Measurements from ENCODE around the gene VILL. TPM values are rescaled to one million over a fixed set of nuclear protein-coding genes. Genes with fewer than 3 reads are reported as not detected.

Gene VILL
- polyA plus RNA-seq, 1 experiment, result 8.8 TPM

- CTCF ChIA-PET, result interaction anchor here (1.1 to 2.6 kb wide), 3 partner anchors 10 to 101 kb away, joined by 6 to 18 read pairs (median 7); no protein-coding TSS in a partner anchor
These were observed 33.7 kb upstream of the VILL start for GRCh38 chr3:37956723-37957538.

GRCh38 chr3:37957539-37957936, 33.0 kb upstream of the VILL start:
- H3K36me3 ChIP-seq (ENCODE audit: control insufficient read depth, insufficient read depth, low read length), result peaks cover 2% of the 10 kb centered on the region
- H3K4me3 ChIP-seq (ENCODE audit: low read depth, low read length), result no peak overlapping the region
- TF ChIP-seq, protein P1, sequence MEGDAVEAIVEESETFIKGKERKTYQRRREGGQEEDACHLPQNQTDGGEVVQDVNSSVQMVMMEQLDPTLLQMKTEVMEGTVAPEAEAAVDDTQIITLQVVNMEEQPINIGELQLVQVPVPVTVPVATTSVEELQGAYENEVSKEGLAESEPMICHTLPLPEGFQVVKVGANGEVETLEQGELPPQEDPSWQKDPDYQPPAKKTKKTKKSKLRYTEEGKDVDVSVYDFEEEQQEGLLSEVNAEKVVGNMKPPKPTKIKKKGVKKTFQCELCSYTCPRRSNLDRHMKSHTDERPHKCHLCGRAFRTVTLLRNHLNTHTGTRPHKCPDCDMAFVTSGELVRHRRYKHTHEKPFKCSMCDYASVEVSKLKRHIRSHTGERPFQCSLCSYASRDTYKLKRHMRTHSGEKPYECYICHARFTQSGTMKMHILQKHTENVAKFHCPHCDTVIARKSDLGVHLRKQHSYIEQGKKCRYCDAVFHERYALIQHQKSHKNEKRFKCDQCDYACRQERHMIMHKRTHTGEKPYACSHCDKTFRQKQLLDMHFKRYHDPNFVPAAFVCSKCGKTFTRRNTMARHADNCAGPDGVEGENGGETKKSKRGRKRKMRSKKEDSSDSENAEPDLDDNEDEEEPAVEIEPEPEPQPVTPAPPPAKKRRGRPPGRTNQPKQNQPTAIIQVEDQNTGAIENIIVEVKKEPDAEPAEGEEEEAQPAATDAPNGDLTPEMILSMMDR (IDR thresholded peaks at IDR 0.05; ENCODE audit: insufficient read depth, low read depth, low read length), result no peak
- CTCF ChIA-PET, result interaction anchor here (1.1 to 2.6 kb wide), 2 partner anchors 9 to 102 kb away, joined by 7 to 18 read pairs; no protein-coding TSS in a partner anchor
- no peaks in the 10 kb centered on the region for H3K27me3 ChIP-seq (ENCODE audit: control insufficient read depth, insufficient read depth, low read length)
- DNase-seq (ENCODE audit: low read depth), result no peak
- POLR2A ChIA-PET, result no interaction called here

More at GRCh38 chr3:37956723-37957538, 33.7 kb upstream of the VILL start:
- DNase-seq (ENCODE audit: low read depth), result no peak
- H3K36me3 ChIP-seq (ENCODE audit: control insufficient read depth, insufficient read depth, low read length), result peaks cover 2% of the 10 kb centered on the region
- H3K27me3 ChIP-seq (ENCODE audit: control insufficient read depth, insufficient read depth, low read length), result no peaks in the 10 kb centered on the region
- POLR2A ChIA-PET, result no interaction called here
- H3K4me3 ChIP-seq (ENCODE audit: low read depth, low read length), result no peak overlapping the region
- TF ChIP-seq, protein P1 (IDR thresholded peaks at IDR 0.05; ENCODE audit: insufficient read depth, low read depth, low read length), result no peak

DNA sequence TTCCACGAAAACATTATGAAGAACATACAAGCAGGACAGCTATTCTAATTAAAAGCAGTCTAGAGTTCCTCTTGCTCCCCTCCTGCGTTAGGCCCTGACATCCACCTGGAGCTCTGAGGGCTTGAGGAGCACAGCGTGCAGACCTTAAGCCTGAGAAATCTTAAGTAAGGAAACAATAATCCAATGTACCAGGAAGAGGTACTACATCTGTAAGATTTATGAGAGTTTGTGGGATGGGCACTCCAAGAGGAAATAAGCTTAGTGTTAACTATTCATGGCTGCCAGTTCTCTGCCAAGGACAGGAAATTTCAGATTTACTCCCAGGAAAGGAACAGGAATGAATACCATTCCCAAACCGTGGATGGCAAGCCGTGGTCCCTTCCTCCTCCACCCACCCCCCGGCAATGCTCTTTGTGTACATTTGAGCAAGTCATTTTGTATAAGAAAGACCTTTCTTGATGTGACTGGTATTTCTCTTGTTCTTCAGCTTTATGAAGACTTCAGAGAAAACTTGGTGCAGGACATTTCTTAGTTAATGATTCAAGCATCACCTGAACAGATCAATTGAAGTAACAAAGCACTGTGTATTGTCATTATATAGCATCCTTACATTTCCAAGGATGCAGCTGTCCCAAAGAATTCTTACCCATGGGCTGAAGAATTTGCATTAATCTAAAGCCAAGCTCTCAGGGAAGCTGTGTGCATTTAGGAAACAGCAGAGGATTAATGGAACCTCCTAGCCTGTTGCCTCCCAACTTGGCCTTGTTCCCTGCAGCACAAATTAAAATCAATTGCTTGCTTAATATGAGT, 28.8 kb upstream of the VILL start:
- H3K36me3 ChIP-seq (ENCODE audit: control insufficient read depth, insufficient read depth, low read length), result no peaks in the 10 kb centered on the region
- no peak overlapping the region for H3K4me3 ChIP-seq (ENCODE audit: low read depth, low read length)
- POLR2A ChIA-PET, result interaction anchor here (0.5 kb wide), 1 partner anchor 76 kb away, joined by 4 read pairs; no protein-coding TSS in a partner anchor
- H3K27me3 ChIP-seq (ENCODE audit: control insufficient read depth, insufficient read depth, low read length), result no peaks in the 10 kb centered on the region
- CTCF ChIA-PET, result interaction anchor here (0.6 to 3.2 kb wide), 4 partner anchors 8 to 35 kb away, joined by 3 to 14 read pairs (median 3); no protein-coding TSS in a partner anchor
- DNase-seq (ENCODE audit: low read depth), result no peak
- TF ChIP-seq, protein P1 (IDR thresholded peaks at IDR 0.05; ENCODE audit: insufficient read depth, low read depth, low read length), result no peak

GRCh38 chr3:37963016-37963415, 27.6 kb upstream of the VILL start:
- TF ChIP-seq, protein P1 (IDR thresholded peaks at IDR 0.05; ENCODE audit: insufficient read depth, low read depth, low read length), result no peak
- Histone ChIP-seq H3K4me3 (ENCODE audit: low read depth, low read length) (no peak overlapping the region), H3K36me3 (ENCODE audit: control insufficient read depth, insufficient read depth, low read length) (no peaks in the 10 kb centered on the region), H3K27me3 (ENCODE audit: control insufficient read depth, insufficient read depth, low read length) (no peaks in the 10 kb centered on the region)
- ChIA-PET POLR2A (no interaction called here), CTCF (interaction anchor here (0.5 to 3.2 kb wide), 5 partner anchors 12 to 365 kb away, joined by 3 to 14 read pairs (median 4); no protein-coding TSS in a partner anchor)
- DNase-seq (ENCODE audit: low read depth), result no peak

- no peak overlapping the region for H3K4me3 ChIP-seq (ENCODE audit: low read depth, low read length)
- POLR2A ChIA-PET, result no interaction called here
- no peaks in the 10 kb centered on the region for H3K36me3 ChIP-seq (ENCODE audit: control insufficient read depth, insufficient read depth, low read length)
- TF ChIP-seq, protein P1 (IDR thresholded peaks at IDR 0.05; ENCODE audit: insufficient read depth, low read depth, low read length), result no peak
- no peaks in the 10 kb centered on the region for H3K27me3 ChIP-seq (ENCODE audit: control insufficient read depth, insufficient read depth, low read length)
- DNase-seq (ENCODE audit: low read depth), result no peak
- CTCF ChIA-PET, result interaction anchor here (0.8 to 3.2 kb wide), 3 partner anchors 11 to 44 kb away, joined by 3 to 14 read pairs (median 4); no protein-coding TSS in a partner anchor
These were observed 27.0 kb upstream of the VILL start for GRCh38 chr3:37963635-37964034.

Measured in BJ (cell line).